Measurements from ENCODE around the gene SNAPIN.

- TF ChIP-seq, protein P1, sequence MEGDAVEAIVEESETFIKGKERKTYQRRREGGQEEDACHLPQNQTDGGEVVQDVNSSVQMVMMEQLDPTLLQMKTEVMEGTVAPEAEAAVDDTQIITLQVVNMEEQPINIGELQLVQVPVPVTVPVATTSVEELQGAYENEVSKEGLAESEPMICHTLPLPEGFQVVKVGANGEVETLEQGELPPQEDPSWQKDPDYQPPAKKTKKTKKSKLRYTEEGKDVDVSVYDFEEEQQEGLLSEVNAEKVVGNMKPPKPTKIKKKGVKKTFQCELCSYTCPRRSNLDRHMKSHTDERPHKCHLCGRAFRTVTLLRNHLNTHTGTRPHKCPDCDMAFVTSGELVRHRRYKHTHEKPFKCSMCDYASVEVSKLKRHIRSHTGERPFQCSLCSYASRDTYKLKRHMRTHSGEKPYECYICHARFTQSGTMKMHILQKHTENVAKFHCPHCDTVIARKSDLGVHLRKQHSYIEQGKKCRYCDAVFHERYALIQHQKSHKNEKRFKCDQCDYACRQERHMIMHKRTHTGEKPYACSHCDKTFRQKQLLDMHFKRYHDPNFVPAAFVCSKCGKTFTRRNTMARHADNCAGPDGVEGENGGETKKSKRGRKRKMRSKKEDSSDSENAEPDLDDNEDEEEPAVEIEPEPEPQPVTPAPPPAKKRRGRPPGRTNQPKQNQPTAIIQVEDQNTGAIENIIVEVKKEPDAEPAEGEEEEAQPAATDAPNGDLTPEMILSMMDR (IDR thresholded peaks at IDR 0.05) = no peak
- TF ChIP-seq POLR2A (IDR thresholded peaks at IDR 0.05) = no peak
Measured at GRCh38 chr1:153680120-153680403, 21.6 kb downstream of the SNAPIN start.

All from gastroesophageal sphincter (tissue), 3 donors.